ENCODE results near the gene CNTNAP2. TPM values are rescaled to one million over a fixed set of nuclear protein-coding genes. Genes with fewer than 3 reads are reported as not detected.
"Not testable (repeated sequence)": the region's sequence is repeated elsewhere in the genome, so short reads cannot be mapped to it uniquely, and the experiment has no call there.

Gene CNTNAP2
- total RNA-seq, 2 experiments from 2014 or later: not detected

GRCh38 chr7:146865696-146866095, 749.1 kb downstream of the CNTNAP2 start:
- POLR2A ChIA-PET: no interaction called here
- Mint-ChIP-seq H3K27ac (no peak overlapping the region), H3K4me3 (no peak overlapping the region), H3K36me3 (no peaks in the 10 kb centered on the region), H3K27me3 (no peaks in the 10 kb centered on the region), H3K9me3 (no peaks in the 10 kb centered on the region), H3K4me1 (no peaks in the 10 kb centered on the region)
- ATAC-seq (ENCODE audit: low read depth): no peak
- no peak for DNase-seq

- Mint-ChIP-seq H3K9me3 (peaks cover 4% of the 10 kb centered on the region), H3K4me1 (no peaks in the 10 kb centered on the region), H3K4me3 (no peak overlapping the region), H3K36me3 (no peaks in the 10 kb centered on the region), H3K27me3 (no peaks in the 10 kb centered on the region), H3K27ac (no peak overlapping the region)
- DNase-seq: no peak
- POLR2A ChIA-PET: no interaction called here
- ATAC-seq (ENCODE audit: low read depth): no peak
These were observed 758.1 kb downstream of the CNTNAP2 start for GRCh38 chr7:146874722-146875121.

DNA sequence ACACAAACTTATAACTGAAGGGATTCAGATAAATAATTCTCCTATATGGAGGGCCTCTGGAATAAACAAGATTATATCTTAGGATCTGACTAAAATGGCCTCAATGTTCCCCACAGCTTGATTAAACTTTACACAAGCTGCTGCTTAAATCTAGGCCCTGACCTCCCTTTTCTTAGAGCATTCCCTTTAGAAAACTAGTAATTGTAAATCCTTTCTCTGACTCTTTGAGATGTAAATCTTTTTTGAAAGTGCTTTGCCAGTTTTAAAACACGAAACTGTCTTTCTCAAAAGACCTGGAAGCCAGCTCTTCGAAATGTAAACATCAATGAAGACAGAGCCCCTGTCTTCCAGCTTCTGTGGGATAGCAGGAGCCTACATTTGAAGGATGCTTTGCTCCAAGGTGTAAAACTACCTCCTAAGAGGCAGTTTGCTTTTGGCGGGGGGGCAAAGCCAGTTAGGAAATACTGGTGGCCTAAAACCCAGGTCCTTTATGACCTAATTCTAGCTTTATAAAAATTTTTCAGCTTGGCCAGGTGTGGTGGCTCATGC, 758.7 kb downstream of the CNTNAP2 start:
- H3K4me1 Mint-ChIP-seq: no peaks in the 10 kb centered on the region
- no peaks in the 10 kb centered on the region for H3K27me3 Mint-ChIP-seq
- no peaks in the 10 kb centered on the region for H3K36me3 Mint-ChIP-seq
- ATAC-seq (ENCODE audit: low read depth) (no peak), DNase-seq (no peak)
- H3K9me3 Mint-ChIP-seq: peaks cover 4% of the 10 kb centered on the region
- POLR2A ChIA-PET: no interaction called here
- H3K4me3 Mint-ChIP-seq: no peak overlapping the region
- H3K27ac Mint-ChIP-seq: no peak overlapping the region

- Mint-ChIP-seq H3K4me1 (no peaks in the 10 kb centered on the region), H3K36me3 (no peaks in the 10 kb centered on the region), H3K27ac (no peak overlapping the region), H3K27me3 (no peaks in the 10 kb centered on the region), H3K4me3 (no peak overlapping the region), H3K9me3 (peaks cover 4% of the 10 kb centered on the region)
- ATAC-seq (ENCODE audit: low read depth) (no peak), DNase-seq (no peak)
- POLR2A ChIA-PET: no interaction called here
These were observed 759.4 kb downstream of the CNTNAP2 start for GRCh38 chr7:146875981-146876380.

DNA sequence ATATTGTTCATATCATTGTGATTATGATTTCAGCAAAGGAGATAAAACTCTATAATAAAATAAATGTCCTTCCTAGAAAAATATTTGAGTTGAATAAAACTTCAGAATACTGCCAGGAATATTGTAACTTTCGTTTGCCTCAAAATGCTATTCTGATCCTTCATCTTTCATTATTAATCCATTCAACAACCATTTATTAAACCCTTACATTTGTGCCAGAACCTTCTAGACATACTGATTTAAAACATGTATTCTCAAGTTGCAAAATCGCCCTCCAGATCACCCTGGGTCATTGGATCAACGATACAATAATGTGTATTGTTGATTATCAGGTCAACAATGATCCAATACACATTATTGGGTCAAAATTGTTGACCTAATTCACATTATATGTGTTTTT, 759.8 kb downstream of the CNTNAP2 start:
- Mint-ChIP-seq H3K4me1 (no peaks in the 10 kb centered on the region), H3K27me3 (no peaks in the 10 kb centered on the region), H3K27ac (no peak overlapping the region), H3K9me3 (peaks cover 4% of the 10 kb centered on the region), H3K4me3 (no peak overlapping the region), H3K36me3 (no peaks in the 10 kb centered on the region)
- ATAC-seq (ENCODE audit: low read depth) (no peak), DNase-seq (no peak)
- POLR2A ChIA-PET: no interaction called here

DNA sequence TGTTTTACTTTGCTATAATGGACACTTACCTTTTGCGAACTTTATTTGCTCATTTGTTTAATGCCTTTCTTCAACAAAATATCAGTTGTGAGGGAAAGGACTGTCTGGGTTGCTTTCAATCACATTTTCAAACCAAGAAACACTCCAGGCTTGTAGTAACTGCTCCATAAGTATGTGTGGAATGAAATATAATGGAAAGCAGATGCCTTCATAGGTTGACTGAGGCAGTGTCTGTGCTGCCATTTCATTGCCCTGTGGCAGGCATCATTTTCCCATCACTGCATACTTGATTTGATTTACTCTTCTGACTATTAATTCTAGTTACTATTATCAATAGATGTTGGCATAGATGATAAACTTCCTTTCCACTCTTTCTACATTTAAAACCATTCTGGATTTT, 762.3 kb downstream of the CNTNAP2 start:
- DNase-seq (no peak), ATAC-seq (ENCODE audit: low read depth) (no peak)
- Mint-ChIP-seq H3K27me3 (no peaks in the 10 kb centered on the region), H3K9me3 (peaks cover 6% of the 10 kb centered on the region), H3K4me3 (no peak overlapping the region), H3K4me1 (no peaks in the 10 kb centered on the region), H3K27ac (no peak overlapping the region), H3K36me3 (no peaks in the 10 kb centered on the region)
- POLR2A ChIA-PET: no interaction called here

DNA sequence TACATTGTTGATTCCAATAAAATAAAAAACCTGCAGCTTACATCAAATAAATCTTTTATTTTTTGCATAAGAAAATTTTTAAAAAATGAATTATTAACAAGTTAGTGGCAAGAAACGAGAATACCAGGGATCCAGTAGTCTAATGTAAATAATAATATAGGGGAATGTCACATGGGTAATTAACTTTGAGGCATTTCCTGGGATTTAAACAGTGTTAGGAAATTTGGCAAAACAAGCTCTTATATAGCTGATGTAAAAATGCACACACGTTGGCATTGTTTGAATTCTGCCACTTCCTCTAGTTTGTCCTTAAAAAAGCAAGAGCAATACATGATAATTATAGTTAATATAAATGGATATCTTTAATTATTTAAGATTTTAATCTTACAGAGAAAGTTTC, 768.6 kb downstream of the CNTNAP2 start:
- H3K36me3 Mint-ChIP-seq: no peaks in the 10 kb centered on the region
- POLR2A ChIA-PET: no interaction called here
- no peaks in the 10 kb centered on the region for H3K4me1 Mint-ChIP-seq
- no peak for ATAC-seq (ENCODE audit: low read depth)
- H3K27me3 Mint-ChIP-seq: no peaks in the 10 kb centered on the region
- H3K9me3 Mint-ChIP-seq: peaks cover 7% of the 10 kb centered on the region
- DNase-seq: no peak
- no peak overlapping the region for H3K27ac Mint-ChIP-seq
- H3K4me3 Mint-ChIP-seq: no peak overlapping the region

- H3K9me3 Mint-ChIP-seq: peaks cover 4% of the 10 kb centered on the region
- no peaks in the 10 kb centered on the region for H3K36me3 Mint-ChIP-seq
- no peak for ATAC-seq (ENCODE audit: low read depth)
- no peaks in the 10 kb centered on the region for H3K27me3 Mint-ChIP-seq
- POLR2A ChIA-PET: no interaction called here
- no peak overlapping the region for H3K27ac Mint-ChIP-seq
- DNase-seq: no peak
- H3K4me3 Mint-ChIP-seq: no peak overlapping the region
- no peaks in the 10 kb centered on the region for H3K4me1 Mint-ChIP-seq
These were observed 773.4 kb downstream of the CNTNAP2 start for GRCh38 chr7:146889806-146890555.

DNA sequence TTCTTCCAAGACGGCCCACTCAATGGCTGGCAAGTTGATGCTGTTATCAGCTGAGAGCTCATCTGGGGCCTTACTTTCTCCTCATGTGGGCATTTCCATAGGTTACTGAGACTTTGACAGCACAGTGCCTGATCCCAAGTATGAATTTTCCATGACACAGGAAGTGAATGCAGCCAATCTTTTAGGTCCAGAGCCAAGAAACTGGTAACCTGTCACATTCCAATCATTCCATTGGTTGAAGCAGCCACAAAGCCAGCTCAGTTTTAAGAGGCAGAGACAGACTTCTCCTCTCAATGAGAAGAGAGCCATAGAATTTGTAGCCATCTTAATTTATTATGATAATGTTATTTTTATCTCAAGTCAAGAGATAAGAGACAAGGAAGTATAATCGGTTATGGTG, 775.5 kb downstream of the CNTNAP2 start:
- Mint-ChIP-seq H3K27ac (no peak overlapping the region), H3K9me3 (peaks cover 2% of the 10 kb centered on the region), H3K27me3 (no peaks in the 10 kb centered on the region), H3K36me3 (no peaks in the 10 kb centered on the region), H3K4me1 (no peaks in the 10 kb centered on the region), H3K4me3 (no peak overlapping the region)
- DNase-seq: no peak
- no peak for ATAC-seq (ENCODE audit: low read depth)
- POLR2A ChIA-PET: no interaction called here

GRCh38 chr7:146894927-146895326, 778.3 kb downstream of the CNTNAP2 start:
- Mint-ChIP-seq H3K27me3 (no peaks in the 10 kb centered on the region), H3K27ac (no peak overlapping the region)
- POLR2A ChIA-PET: no interaction called here

GRCh38 chr7:146902266-146902665, 785.7 kb downstream of the CNTNAP2 start:
- Mint-ChIP-seq H3K27ac (no peak overlapping the region), H3K4me1 (no peaks in the 10 kb centered on the region), H3K4me3 (no peak overlapping the region), H3K9me3 (peaks cover 7% of the 10 kb centered on the region), H3K36me3 (no peaks in the 10 kb centered on the region), H3K27me3 (no peaks in the 10 kb centered on the region)
- DNase-seq (no peak), ATAC-seq (ENCODE audit: low read depth) (no peak)
- POLR2A ChIA-PET: no interaction called here

More at GRCh38 chr7:146894927-146895326, 778.3 kb downstream of the CNTNAP2 start:
- H3K36me3 Mint-ChIP-seq: no peaks in the 10 kb centered on the region
- no peak for ATAC-seq (ENCODE audit: low read depth)
- H3K4me3 Mint-ChIP-seq: no peak overlapping the region
- no peak for DNase-seq
- no peaks in the 10 kb centered on the region for H3K4me1 Mint-ChIP-seq
- peaks cover 3% of the 10 kb centered on the region for H3K9me3 Mint-ChIP-seq

DNA sequence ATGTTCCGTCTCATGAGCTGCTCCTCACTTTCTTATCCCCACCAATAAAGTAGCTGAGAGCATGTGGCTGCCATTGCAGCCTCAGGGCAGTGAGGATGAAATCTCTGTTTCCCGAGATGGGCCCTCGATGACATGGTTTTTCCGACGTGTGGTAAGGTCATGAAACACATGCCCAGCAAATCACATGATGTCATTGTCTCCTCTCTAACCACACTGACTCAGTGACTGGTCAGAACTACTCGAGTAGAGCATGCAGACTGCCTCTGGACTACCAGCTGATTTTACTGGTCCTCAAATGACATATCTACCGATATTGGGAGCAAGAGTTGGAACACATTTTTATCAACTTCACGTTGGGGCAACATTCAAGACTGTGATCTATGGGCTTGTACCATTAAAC, 786.1 kb downstream of the CNTNAP2 start:
- Mint-ChIP-seq H3K9me3 (peaks cover 7% of the 10 kb centered on the region), H3K4me1 (no peaks in the 10 kb centered on the region), H3K4me3 (no peak overlapping the region), H3K27me3 (no peaks in the 10 kb centered on the region), H3K27ac (no peak overlapping the region), H3K36me3 (no peaks in the 10 kb centered on the region)
- POLR2A ChIA-PET: no interaction called here
- DNase-seq (no peak), ATAC-seq (ENCODE audit: low read depth) (no peak)

DNA sequence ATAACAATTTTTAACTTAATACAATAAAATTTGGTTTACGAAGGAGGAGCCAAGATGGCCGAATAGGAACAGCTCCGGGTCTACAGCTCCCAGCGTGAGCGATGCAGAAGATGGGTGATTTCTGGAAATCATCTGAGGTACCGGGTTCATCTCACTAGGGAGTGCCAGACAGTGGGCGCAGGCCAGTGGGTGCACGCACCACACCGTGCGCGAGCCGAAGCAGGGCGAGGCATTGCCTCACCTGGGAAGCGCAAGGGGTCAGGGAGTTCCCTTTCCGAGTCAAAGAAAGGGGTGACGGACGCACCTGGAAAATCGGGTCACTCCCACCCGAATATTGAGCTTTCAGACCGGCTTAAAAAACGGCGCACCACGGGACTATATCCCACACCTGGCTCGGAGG, 789.1 kb downstream of the CNTNAP2 start:
- H3K9me3 Mint-ChIP-seq; POLR2A ChIA-PET; H3K36me3 Mint-ChIP-seq; DNase-seq; H3K27ac Mint-ChIP-seq; H3K4me3 Mint-ChIP-seq; H3K27me3 Mint-ChIP-seq; H3K4me1 Mint-ChIP-seq; ATAC-seq (ENCODE audit: low read depth): not testable (repeated sequence)

GRCh38 chr7:146922782-146923181, 806.2 kb downstream of the CNTNAP2 start:
- Mint-ChIP-seq H3K9me3 (peaks cover 7% of the 10 kb centered on the region), H3K27me3 (no peaks in the 10 kb centered on the region), H3K36me3 (no peaks in the 10 kb centered on the region), H3K27ac (no peak overlapping the region), H3K4me1 (no peaks in the 10 kb centered on the region), H3K4me3 (no peak overlapping the region)
- no peak for DNase-seq
- ATAC-seq (ENCODE audit: low read depth): no peak
- POLR2A ChIA-PET: no interaction called here
